Measurements from ENCODE around the gene MTOR.
"Not testable (repeated sequence)": the region's sequence is repeated elsewhere in the genome, so short reads cannot be mapped to it uniquely, and the experiment has no call there.

Gene MTOR

GRCh38 chr1:11100149-11100493 is 162.2 kb downstream of the MTOR start:
- no peak for DNase-seq

DNA sequence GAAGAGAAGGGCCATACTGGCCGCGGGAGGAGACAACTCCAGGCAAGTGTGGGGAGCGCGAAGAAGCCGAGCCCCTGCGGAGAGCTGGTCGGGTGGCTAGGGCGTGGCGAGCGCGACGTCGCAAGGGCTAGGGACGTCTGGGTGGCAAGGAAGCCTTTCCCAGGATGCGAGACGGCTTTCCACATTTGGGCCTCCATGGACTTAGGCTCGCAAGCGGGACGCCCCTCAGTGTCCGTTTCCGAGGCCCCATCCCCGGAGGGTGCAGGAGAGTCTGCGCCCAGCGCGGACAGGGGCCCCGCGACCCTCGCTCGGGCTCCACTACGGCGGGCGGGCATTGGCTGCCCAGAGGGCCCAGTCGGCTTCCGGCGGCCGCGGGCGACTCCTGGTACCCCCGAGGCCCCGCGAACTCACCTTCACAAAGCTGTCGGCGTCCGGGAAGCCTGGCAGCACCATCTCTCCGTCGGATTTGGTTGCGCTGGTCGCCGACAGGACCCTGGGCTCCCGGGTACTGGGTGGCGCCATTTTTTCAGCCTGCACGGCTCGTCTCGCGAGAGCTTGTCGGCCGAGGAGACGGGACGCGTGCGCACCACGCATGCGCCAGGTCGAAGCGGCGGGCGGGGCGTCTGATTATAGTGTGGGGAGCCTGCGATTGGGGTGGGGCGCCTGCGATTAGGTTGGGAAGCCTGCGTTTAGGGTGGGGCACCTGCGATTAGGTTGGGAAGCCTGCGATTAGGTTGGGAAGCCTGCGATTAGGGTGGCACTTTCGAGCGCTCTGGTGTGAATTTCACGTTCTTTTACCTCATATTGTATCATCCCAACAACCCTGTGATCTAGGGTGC is 162.8 kb downstream of the MTOR start, which contains the start of gene EXOSC10:
TSS of gene EXOSC10 (minus strand) at position 560 of the 839 bp plus-strand sequence. CDS start at position 522, 38 bp downstream.
- DNase-seq: peak; percentile 84 to 91

GRCh38 chr1:11098931-11099309 is 163.4 kb downstream of the MTOR start:
- no peak for DNase-seq

DNA sequence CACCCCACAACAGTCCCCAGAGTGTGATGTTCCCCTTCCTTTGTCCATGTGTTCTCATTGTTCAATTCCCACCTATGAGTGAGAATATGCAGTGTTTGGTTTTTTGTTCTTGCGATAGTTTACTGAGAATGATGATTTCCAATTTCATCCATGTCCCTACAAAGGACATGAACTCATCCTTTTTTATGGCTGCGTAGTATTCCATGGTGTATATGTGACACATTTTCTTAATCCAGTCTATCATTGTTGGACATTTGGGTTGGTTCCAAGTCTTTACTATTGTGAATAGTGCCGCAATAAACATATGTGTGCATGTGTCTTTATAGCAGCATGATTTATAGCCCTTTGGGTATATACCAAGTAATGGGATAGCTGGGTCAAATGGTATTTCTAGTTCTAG is 178.6 kb downstream of the MTOR start:
- DNase-seq: not testable (repeated sequence)

DNA sequence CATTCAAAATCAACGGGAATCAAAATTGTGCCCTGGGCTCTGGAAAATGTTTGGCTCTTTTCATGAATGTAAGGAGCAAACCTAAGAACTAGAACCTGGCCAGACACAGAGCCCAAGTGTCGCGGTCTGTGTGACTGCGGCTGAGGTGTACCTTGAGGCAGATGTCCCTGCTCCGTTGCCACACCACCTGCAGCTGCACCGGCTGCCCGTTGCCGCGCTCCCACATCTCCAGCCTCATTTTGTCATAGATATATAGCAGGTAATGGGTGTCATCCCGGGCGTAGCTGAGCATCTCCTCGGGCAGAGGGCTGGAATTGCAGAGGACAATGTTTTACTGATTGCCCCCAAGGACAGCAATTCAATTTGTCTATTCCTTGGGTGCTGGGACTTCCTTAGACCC is 181.4 kb downstream of the MTOR start:
- DNase-seq: no peak

GRCh38 chr1:11078631-11079030 is 183.7 kb downstream of the MTOR start:
- DNase-seq: no peak

DNA sequence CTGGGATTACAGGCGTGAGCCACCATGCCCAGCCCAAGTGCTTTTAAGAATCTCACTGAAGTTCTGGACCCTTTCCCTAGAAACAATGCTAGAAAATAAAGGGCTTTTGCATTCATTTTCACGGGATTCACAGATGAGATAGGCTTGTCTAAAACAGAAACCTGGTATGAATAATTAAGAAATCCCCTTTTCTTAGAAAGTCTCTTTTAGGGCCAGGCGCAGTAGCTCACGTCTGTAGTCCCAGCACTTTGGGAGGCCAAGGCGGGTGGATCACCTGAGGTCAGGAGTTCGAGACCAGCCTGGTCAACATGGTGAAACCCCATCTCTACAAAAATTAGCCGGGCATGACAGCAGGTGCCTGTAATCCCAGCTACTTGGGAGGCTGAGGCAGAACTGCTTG is 189.0 kb downstream of the MTOR start:
- not testable (repeated sequence) for DNase-seq

DNA sequence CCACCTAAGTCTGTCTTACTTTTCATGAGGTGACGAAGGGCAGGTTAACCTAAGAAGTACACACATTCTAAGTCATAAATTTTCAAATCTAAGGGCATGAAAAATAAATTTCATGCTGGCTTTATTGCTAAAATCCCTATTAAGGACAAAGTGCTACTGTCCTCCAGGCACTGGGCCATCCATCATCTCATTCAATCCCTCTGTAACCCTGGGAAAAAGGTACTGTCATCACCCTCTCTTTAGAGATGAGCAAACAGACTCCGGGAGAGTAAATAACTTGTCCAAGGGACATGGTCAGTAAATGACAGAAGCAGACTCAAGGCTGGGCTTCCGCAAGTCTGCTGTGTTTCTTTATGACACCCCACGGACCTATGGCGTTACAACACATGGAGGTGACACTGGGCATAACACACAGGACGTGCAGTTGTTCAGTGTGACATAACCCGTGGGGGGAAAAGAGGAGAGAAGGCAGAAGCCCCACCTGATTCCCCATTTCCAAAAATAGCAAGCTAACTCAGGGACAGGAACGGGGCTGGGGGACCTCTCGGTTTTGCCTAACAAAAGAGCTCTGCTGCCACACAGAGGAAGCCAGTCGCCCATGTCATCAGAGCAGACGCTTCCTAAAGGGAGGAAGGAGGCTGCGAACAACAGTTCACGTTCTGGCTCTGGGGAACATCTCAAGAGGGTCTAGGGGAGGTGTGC is 190.0 kb downstream of the MTOR start:
- DNase-seq: peak; percentile 25 to 51

DNA sequence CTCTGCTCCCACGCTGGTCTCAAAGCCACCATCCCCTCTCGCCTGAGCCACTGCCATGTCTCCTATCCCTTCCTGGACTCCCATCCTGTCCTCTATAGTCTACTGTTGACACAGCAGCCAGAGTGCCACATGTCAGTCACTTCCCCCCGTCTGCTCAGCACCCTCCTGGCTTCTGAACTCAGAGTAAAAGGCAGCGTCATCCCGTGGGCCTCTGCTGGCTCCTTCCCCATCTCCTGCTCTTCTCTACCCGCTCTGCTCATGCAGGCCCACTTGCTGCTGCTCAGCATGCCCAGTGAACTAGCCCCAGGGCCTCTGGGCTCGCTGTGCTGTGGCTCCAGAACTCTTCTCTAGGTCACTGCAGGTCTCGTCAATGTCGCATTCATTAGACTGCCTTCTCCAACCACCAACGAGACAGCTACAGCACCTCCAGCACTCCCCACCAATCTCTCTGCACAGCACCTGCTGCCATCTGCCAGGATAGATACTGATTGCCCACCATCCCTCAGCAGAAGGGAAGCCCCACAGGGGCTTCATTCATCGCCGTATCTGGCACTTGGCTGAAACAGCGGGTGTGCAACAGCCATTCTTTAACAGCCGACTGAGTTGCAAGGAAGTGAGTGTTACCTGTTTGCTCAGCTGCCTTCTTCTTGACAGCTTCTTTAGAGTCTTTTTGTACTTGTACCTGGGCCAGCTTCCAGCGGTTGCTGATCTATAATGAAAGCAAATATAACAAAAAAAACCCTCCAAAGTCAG is 190.7 kb downstream of the MTOR start:
- DNase-seq: peak; percentile 47 to 52

DNA sequence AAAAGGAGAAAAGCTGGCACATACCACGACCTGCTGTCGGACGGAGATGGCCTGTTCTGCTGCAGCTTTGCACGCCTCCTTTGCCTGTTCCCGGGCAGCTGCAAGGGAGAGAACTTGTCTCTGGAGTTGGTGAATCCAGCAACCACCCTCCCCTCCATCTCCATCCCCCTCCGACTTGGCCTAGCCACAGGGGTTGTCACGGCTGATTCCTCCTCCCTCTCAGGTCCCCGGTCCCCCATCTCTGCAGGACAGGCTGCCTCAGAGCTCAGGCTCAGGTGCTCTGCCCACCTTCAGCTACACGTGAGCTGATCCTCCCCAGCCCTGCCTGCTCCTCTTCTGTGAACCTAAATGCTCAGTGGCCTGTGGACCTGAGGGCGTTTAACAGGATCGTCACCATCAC is 191.5 kb downstream of the MTOR start:
- no peak for DNase-seq

GRCh38 chr1:11068600-11069473 is 193.5 kb downstream of the MTOR start:
- DNase-seq: no peak

DNA sequence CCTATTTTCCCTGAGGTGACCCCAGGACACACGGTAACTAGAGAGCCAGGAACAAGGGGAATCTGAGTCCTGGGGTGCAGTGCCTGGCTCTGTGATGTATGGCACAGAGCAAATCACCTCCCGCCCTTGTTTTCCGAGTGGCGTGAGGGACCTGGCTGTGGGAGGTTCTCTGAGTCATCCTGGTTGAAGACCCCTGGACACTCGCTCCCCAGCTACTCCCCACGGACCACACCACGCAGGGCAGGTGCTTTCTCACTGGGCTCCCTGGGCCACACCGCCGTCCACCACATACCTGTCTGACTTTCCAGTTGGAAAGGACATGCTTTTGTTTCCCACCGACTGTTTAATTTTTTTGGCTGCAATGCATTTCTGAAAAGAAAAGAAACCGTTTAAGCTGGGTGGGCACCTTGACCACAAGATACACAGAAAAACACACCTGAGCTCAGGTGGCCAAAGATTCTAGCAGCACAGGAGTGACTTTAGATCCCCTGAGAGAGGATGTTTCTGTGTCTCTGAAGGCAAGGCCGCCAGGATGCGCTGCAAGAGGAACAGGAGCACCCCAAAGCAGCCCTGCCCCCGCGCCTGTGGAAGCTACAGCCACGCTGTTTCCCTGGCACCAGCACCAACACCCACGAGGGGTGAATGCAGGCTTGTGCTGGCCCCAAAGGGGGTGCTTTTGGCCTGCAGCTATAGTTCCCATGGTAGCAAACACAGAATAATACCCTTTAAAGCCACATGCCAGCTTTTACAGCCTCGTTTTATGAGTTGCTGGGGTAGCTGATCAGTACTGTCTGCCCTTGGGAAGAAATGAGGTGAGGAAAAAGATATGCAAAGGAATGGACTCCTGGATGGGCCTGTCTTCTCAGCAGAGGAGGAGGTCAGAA is 194.4 kb downstream of the MTOR start:
- no peak for DNase-seq

- no peak for DNase-seq
Measured at GRCh38 chr1:11065796-11066195, 196.6 kb downstream of the MTOR start.

DNA sequence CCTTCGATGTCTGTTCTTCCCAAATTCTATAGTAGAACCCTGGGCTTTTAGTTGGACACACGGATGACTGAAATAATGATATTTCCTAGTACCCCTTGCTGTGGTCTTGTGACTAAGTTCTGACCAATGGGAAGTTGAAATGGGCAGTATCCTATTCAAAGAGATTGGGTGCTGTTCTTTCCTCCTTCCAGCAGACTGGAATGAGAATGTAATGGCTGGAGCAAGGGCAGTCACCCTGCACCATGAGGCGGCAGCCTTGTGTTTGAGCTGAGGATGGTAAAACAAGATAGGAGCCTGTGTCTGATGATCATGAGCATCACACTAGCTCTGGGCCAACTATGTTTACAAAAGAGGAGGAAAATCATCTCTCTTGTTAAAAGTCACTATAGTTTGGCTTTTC is 197.4 kb downstream of the MTOR start:
- DNase-seq: no peak

DNA sequence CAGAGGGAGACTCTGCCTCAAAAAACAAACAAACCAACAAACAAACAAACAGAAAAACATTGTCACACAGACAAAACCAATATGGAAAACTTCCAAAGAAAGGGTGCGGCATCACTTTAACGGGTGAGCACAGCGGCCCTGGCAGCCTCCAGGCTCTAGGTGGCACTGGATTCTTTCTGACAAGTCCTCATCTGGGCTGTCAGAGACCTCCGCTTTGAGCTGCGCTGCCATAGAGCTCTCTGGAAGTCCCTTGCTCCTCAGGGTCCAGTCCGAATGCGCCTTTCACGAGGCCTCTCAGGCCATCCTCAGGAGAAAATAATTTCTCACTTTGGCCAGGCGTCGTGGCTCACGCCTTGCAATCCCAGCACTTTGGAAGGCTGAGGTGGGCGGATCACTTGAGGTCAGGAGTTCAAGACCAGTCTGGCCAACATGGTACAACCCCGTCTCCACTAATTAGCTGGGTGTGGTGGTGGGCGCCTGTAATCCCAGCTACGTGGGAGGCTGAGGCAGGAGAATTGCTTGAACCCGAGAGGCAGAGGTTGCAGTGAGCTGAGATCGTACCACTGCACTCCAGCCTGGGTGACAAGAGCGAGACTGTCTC is 198.3 kb downstream of the MTOR start:
- not testable (repeated sequence) for DNase-seq

DNA sequence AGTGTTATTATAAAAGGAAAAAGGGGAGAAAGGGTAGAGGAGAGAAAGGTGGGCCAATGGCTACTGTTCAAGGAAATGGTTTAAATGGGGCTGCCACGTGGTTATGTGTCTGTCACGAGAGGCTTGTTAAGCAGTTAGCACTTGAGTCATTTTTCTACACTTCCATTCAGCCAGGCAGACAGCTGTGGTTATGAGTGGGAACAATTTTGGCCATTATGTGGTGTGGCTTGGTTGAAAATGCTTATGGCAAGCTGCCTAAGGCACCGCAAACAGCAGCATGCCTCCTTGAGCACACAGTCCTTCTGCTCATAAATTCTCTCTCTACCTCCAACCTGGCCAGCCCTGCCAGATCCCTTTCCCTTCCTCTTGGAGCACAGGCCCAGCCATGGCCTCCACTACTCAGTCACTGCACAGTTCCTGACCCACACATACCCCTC is 199.4 kb downstream of the MTOR start:
- no peak for DNase-seq

DNA sequence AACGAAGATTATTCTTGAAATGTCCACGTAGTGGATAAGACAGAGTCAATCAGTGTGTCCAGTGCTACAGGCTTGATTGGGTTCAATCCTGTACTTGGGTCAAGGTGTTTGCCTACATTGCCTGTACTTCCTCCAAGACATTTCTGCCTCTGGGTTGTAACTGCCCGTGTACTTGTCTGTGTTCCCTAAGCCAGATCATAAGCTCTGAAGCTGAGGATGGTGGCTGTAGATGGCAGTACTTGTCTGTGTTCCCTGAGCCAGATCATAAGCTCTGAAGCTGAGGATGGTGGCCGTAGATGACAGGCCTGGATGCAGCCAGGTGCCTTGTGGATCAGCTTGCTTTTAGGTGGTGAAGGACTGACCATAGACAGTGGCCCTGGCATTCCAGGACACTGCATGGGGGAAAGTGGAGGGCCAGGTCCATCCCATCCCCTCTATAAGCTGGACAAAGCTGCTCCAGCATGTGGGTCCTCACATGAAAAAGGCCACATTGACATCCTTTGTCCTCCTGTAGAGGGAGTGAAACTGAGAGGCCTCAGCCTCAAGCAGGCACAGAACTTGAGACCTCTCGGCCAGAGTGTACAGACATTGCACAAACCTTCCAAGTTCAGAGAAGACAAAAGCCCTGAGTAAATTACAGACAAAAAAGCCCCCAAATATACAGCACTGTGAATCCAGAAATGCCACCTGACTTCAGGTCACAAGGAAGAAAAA is 200.5 kb downstream of the MTOR start:
- no peak for DNase-seq

GRCh38 chr1:11059968-11060830 is 202.2 kb downstream of the MTOR start, which contains the start of gene SRM:
SRM (minus strand) TSS chr1:11060018; CDS start chr1:11059943, 75 bp downstream.
- peak; percentile 77 to 89 for DNase-seq

Measured in NCI-H1930 (cell line).